SU-DHL-6 (cell line): ENCODE data around the gene LUM.

ENCODE experiments used
- H2AFZ ChIP-seq: fragments of 200-600 bp; sonication (generic); 2 replicates; pipeline ENCODE4 v1.6.1; 2014; ENCODE audit warnings: low read depth, mild to moderate bottlenecking, moderate library complexity, mixed read lengths, antibody characterized with exemption, low read length; ENCODE audit not compliant: severe bottlenecking
- H3F3A ChIP-seq: fragments of 200-600 bp; shearing (Covaris generic); 2 replicates; pipeline ENCODE4 v1.6.0; 2016; ENCODE audit warnings: antibody characterized with exemption, mild to moderate bottlenecking; ENCODE audit not compliant: insufficient read depth
- H3K27ac ChIP-seq: fragments of 200-600 bp; sonication (generic); 2 replicates; pipeline ENCODE4 v1.5.1; 2016; ENCODE audit warnings: low read depth, mild to moderate bottlenecking, low read length, moderate library complexity, mixed read lengths
- H3K27me3 ChIP-seq: fragments of 200-600 bp; sonication (generic), shearing (Covaris generic); 2 replicates; pipeline ENCODE4 v1.6.0; 2014; ENCODE audit warnings: mild to moderate bottlenecking, low read length
- H3K36me3 ChIP-seq: fragments of 200-600 bp; sonication (generic); 2 replicates; pipeline ENCODE4 v1.6.1; 2014; ENCODE audit warnings: mild to moderate bottlenecking, low read length, mixed read lengths
- H3K4me2 ChIP-seq: fragments of 300-600, 200-600 bp; shearing (Covaris generic), sonication (generic); 2 replicates; pipeline ENCODE4 v1.6.0; 2014; ENCODE audit warnings: low read length, low read depth, mild to moderate bottlenecking; ENCODE audit not compliant: poor library complexity, severe bottlenecking
- H3K4me3 ChIP-seq: fragments of 200-600 bp; sonication (generic); 2 replicates; pipeline ENCODE4 v1.5.1; 2014; ENCODE audit warnings: antibody characterized with exemption, low read length, mild to moderate bottlenecking, mixed read lengths; ENCODE audit not compliant: insufficient read depth, poor library complexity, severe bottlenecking
- H3K79me2 ChIP-seq: fragments of 200-600 bp; sonication (generic); 2 replicates; pipeline ENCODE4 v1.6.1; 2014; ENCODE audit warnings: mild to moderate bottlenecking, low read length, moderate library complexity; ENCODE audit not compliant: insufficient read depth
- H3K9ac ChIP-seq: fragments of 200-600 bp; sonication (generic); 2 replicates; pipeline ENCODE4 v1.7.0; 2014; ENCODE audit warnings: mild to moderate bottlenecking, low read length
- H3K9me2 ChIP-seq: fragments of 200-600 bp; sonication (generic); replicated peaks from 2 replicates; pipeline ENCODE4 v1.6.1; 2014; ENCODE audit warnings: low read length; ENCODE audit not compliant: insufficient read depth
- H3K9me3 ChIP-seq: fragments of 200-600 bp; sonication (generic); 2 replicates; pipeline ENCODE4 v1.6.1; 2014; ENCODE audit warnings: low read length, mixed read lengths; ENCODE audit not compliant: insufficient read depth
- H4K20me1 ChIP-seq: fragments of 200-600 bp; sonication (generic); 2 replicates; pipeline ENCODE4 v1.6.1; 2014; ENCODE audit warnings: low read depth, mild to moderate bottlenecking, antibody characterized with exemption, low read length, moderate library complexity, mixed read lengths
- CTCF ChIP-seq: fragments of 200-600 bp; sonication (generic); IDR thresholded peaks from one replicate; pipeline ENCODE4 v1.5.1; 2017; ENCODE audit warnings: antibody characterized with exemption, mild to moderate bottlenecking, low read length, moderate library complexity; ENCODE audit not compliant: insufficient read depth, poor library complexity, severe bottlenecking
- EZH2phosphoT487 ChIP-seq: fragments of 200-600 bp; sonication (generic), shearing (Covaris generic); conservative IDR thresholded peaks from 2 replicates; pipeline ENCODE4 v1.6.1; 2018; ENCODE audit warnings: mild to moderate bottlenecking, antibody characterized with exemption, low read length, moderate library complexity, mixed read lengths

The LUM gene

GRCh38 chr12:91078501-91078900, 32.8 kb downstream of the LUM start:
- H3K79me2 ChIP-seq = no peaks in the 10 kb centered on the region
- no peak overlapping the region for H3K9ac ChIP-seq
- H3K27ac ChIP-seq = no peak overlapping the region
- no peaks in the 10 kb centered on the region for H3K27me3 ChIP-seq
- H3K36me3 ChIP-seq = no peaks in the 10 kb centered on the region
- no peaks in the 10 kb centered on the region for H3K9me3 ChIP-seq
- no peaks in the 10 kb centered on the region for H3F3A ChIP-seq
- H3K4me2 ChIP-seq = no peak overlapping the region
- H3K4me3 ChIP-seq = no peak overlapping the region
- no peaks in the 10 kb centered on the region for H4K20me1 ChIP-seq
- TF ChIP-seq CTCF = no peak
- no peak for TF ChIP-seq EZH2phosphoT487
- no peak overlapping the region for H2AFZ ChIP-seq
- H3K9me2 ChIP-seq = no peaks in the 10 kb centered on the region

GRCh38 chr12:91077228-91077954, 33.9 kb downstream of the LUM start:
- Histone ChIP-seq H2AFZ (no peak overlapping the region), H3K9me2 (no peaks in the 10 kb centered on the region), H3F3A (no peaks in the 10 kb centered on the region), H3K4me3 (no peak overlapping the region), H3K27ac (no peak overlapping the region), H3K9ac (no peak overlapping the region), H3K4me2 (no peak overlapping the region), H3K79me2 (no peaks in the 10 kb centered on the region), H3K36me3 (no peaks in the 10 kb centered on the region), H4K20me1 (no peaks in the 10 kb centered on the region), H3K9me3 (no peaks in the 10 kb centered on the region), H3K27me3 (no peaks in the 10 kb centered on the region)
- TF ChIP-seq EZH2phosphoT487 (no peak), CTCF (no peak)

- H3K9me2 ChIP-seq = no peaks in the 10 kb centered on the region
- no peaks in the 10 kb centered on the region for H3K27me3 ChIP-seq
- H2AFZ ChIP-seq = no peak overlapping the region
- H3K4me3 ChIP-seq = no peak overlapping the region
- no peak overlapping the region for H3K4me2 ChIP-seq
- no peaks in the 10 kb centered on the region for H3K9me3 ChIP-seq
- H3K27ac ChIP-seq = no peak overlapping the region
- no peaks in the 10 kb centered on the region for H3K79me2 ChIP-seq
- TF ChIP-seq CTCF (no peak), EZH2phosphoT487 (no peak)
- no peaks in the 10 kb centered on the region for H3F3A ChIP-seq
- no peaks in the 10 kb centered on the region for H3K36me3 ChIP-seq
- H3K9ac ChIP-seq = no peak overlapping the region
- no peaks in the 10 kb centered on the region for H4K20me1 ChIP-seq
Observed at GRCh38 chr12:91074851-91075250, 36.4 kb downstream of the LUM start.
